ENCODE results near the gene TSPAN19.
A peak's percentile ranks its signal among the peaks of the same experiment; 100 is the strongest.
"Not testable (repeated sequence)": the region's sequence is repeated elsewhere in the genome, so short reads cannot be mapped to it uniquely, and the experiment has no call there.

Gene TSPAN19

DNA sequence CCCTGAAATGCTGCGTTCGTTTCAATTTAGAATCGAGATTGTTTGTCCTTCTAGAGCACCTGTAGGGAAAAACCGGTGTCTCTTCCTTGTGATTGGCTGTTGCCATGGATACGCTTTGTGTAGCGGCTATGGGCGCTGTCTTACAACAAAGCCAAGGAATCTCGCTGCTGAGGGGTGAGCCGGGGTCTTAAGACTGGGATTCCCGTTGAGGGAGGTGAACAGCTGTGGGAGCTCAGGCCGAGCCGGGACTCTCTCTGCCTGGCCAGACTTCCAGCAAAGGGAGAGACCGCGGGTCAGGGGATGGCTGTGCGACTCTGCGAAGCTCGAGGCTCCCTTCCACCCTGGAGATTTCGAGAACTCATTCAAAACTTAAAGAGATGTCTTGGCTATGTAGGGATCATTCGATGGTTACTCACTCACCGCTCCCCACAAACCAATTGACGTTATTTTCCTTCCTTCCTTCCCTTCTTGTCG lies at the start of gene TSPAN19, which contains the start of gene LRRIQ1:
Gene TSPAN19, minus strand, starts transcription at position 44 of the 474 bp plus-strand sequence. CDS start 6,331 bp downstream, outside the sequence.
Gene LRRIQ1, plus strand, starts transcription at position 118 of the 474 bp plus-strand sequence. CDS start 1,826 bp downstream, outside the sequence.
- no peak within 1 kb of the TSS for H3K27ac ChIP-seq
- peak within 1 kb of the TSS in 6 of 7 experiments; percentile 7 to 45 (median 30) for H3K4me3 ChIP-seq

DNA sequence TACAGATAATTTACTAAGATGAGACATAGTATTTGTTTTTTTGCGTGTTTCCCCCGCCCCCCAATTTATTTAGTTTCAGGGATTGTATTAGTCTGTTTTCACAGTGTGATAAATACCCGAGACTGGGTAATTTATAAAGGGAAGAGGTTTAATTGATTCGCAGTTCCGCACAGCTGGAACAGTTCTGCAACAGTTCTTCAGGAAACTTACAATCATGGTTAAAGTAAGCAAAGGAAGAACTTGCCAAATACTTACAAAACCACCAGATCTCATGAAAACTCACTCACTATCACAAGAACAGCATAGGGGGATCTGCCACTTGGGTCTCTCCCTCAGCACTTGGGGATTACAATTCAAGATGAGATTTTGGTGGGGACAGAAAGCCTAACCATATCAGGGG lies 49.0 kb upstream of the TSPAN19 start:
- no peak overlapping the region for H3K27ac ChIP-seq
- H3K4me3 ChIP-seq, result no peak overlapping the region

DNA sequence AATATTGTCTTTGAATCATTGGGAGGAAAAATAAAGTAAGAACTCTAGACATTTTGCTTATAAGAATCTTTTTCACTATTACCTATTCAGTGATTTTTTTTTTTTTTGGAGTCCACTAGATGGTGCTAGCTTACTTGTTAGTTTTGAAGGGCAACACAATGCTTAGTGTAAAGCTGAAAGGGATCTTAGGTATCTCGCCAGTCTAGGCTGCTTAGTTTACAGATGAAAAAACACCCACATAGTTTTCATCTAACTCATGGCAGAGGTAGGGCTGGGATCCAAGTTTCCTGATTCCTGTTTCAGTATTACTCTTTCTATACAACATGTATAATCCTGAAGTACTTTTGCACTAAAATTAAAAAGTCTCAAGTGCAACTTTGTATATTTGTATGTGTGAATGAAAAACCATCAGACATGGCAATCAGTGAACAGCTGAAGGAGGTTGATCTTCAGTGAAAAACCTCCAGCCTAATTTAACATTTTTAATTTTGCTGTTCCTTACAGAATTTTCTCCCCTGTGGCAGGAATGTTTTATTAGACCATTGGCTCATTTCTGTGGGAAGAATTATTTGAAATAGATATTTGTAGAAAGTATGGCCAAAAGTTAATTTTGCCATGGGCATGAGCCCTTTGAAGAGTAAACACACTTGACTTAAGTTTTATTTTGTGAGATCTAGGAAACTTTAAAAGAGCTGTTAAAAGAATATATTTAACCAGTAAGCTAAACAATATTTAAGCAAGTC lies 40.8 kb upstream of the TSPAN19 start:
- H3K27ac ChIP-seq, result no peak overlapping the region
- H3K4me3 ChIP-seq, result no peak overlapping the region

DNA sequence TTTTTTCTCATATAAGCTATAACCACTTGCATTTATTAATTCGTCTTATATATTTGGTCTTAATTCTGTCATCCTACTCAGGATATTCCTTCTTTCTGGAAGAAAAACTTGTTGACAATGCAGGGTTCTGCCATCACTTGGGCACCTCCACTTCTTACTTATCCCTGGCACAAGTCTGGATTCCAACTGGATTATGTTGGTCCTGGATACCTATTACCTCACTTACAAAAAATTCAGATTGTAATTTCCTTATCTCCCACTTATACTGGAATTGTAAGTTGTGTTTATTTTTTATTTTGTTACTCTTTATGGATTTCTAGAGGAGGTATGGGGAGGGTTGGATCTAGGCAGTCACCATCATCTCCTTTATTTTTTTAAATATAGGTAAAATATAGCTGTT lies 36.7 kb upstream of the TSPAN19 start:
- H3K4me3 ChIP-seq, result no peak overlapping the region
- no peak overlapping the region for H3K27ac ChIP-seq

DNA sequence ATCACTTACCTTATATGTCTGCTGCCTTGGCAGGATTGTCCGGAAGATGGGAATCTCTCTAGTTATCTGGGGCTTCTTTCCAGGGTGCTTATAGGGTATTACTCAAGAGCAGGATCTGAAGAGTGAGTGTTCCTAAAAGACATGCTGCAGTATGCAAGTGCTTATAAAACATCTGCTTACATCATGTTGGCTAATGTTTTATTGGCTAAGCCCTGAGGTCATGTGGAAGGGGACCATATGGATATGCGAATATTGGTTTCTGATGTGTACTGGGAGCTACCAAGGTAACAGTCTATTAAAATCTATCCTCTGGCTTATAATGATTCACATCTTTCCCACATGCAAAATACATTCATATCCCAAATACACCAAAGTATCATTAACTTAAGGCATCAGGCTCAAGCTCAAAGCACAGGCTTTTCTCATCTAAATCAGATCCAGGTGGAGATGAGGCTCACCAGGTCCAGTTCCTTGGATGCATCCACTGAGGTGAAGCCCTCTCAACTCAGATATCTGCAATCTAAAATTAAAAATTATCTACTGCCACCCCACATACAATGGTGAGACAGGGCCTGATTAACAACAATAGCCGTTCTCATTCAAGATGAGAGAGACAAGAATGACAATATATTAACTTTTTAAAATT lies 29.9 kb upstream of the TSPAN19 start:
- Histone ChIP-seq H3K4me3 (no peak overlapping the region), H3K27ac (no peak overlapping the region)

DNA sequence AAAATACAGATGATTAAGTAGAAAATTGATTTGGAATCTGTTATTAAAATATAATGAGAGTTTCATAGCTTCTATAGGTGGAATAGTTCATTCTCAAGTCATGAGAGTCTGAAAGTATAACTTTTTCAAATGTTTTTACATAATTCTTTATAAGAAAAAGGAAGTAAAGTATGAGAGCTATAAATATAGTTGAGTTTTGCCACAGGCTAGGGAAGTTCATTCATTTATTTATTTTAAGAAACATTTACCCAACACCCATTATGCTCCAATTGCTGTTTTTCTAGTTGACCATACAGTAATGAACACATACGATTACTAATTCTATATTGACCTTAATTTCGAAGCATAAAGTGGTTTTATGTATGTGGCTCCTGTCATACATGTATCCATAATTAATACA lies 24.8 kb upstream of the TSPAN19 start:
- Histone ChIP-seq H3K27ac (no peak overlapping the region), H3K4me3 (no peak overlapping the region)

DNA sequence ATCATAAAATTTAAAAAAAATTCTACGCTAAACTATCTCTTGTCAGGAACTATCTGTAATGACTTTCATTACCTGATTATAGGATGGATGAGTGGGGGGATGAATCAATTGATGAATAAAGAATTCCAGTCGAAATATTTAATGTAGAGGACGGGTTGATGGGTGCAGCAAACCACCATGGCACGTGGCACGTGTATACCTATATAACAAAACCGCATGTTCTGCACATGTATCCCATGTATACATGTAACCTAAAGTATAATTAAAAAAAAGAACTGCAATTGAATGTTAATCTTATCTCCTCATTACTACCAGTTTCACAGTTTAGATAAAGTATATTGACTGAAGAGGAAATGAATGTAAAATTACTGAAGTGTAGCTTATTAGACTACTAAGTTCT lies 23.5 kb upstream of the TSPAN19 start:
- Histone ChIP-seq H3K4me3 (no peak overlapping the region), H3K27ac (no peak overlapping the region)

DNA sequence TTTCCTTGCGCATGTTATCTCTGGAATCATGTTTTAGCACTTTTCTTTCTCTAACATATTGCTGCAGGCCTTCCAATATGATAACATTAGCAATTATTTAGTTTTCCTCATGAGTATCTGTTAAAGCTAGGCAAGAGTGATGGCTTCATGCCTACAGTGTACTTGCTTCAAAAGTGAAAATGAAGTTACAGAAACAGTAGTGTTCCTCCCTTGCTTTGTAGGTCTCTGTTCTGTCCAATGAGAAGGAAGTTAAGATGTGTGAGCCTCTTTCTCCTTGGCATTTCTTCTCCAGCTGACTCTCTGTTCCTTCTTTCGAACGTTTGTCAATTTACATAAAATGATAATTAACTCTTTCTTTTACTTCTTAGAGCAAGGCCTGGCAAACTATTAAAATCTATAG lies 22.3 kb upstream of the TSPAN19 start:
- Histone ChIP-seq H3K4me3 (no peak overlapping the region), H3K27ac (no peak overlapping the region)

DNA sequence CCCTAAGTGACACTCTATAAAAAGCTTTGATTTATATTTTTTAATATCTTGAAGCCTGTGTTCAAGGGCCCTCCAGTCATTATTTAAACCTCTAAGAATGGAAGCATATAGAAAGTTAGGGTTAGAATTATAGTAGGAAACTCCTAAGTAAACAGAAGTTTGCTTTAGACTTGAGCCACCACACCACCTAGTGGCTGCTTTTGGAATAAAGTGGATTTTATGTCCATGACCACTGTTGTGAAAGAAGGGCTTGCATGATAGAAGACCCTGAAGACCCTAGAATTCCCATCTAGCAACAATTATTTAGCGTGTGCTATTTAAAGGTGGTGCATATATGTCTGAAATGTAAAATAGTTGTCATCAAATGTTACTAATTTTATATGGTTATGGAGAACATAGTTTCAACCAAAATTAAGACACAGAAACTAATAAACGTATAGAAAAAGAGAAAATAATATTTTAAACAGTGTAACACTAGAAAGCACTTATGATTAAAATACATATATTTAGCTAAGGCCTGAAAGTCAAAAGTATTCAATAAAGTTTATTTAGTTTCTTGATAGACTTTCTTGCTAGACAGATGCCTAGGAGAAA lies 21.4 kb upstream of the TSPAN19 start:
- no peak overlapping the region for H3K4me3 ChIP-seq
- no peak overlapping the region for H3K27ac ChIP-seq

DNA sequence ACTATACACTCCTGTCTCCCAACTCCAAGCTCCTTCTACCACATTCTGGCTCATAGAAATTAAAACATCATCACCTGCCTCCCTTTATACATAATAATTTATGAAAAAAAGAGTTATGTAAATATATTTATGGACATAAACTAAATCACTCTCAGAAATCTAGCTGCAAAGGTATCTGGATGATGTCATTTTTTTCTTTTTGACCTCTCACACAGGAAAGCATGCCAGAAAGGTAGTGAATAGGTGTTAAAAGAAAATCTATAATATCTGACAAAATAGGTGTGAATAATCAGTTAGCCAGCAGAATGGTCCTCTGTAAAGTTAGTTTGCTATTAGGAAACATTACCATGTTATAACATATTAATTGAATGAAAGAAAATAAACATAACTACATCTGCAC lies 7.8 kb upstream of the TSPAN19 start:
- H3K4me3 ChIP-seq, result no peak overlapping the region
- H3K27ac ChIP-seq, result no peak overlapping the region

DNA sequence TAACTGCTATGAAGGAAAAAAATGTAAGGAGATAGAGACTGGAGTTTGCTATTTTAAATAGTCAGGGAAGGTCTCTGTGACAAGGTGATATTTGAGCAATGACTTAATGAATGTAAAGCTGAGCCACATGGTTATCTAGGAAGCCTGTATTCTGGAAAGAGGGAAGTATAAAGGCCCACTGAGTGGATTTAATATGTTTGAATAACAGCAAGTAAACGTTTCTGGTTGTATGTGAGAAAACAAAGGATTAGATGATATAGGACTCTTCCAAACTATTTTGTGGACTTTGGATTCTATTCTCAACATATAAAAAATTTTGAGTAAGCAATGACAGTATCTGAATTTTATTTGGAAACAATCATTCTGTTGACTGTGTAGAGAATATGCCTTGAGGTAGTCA lies 5.3 kb upstream of the TSPAN19 start:
- H3K27ac ChIP-seq, result no peak overlapping the region
- no peak overlapping the region for H3K4me3 ChIP-seq

DNA sequence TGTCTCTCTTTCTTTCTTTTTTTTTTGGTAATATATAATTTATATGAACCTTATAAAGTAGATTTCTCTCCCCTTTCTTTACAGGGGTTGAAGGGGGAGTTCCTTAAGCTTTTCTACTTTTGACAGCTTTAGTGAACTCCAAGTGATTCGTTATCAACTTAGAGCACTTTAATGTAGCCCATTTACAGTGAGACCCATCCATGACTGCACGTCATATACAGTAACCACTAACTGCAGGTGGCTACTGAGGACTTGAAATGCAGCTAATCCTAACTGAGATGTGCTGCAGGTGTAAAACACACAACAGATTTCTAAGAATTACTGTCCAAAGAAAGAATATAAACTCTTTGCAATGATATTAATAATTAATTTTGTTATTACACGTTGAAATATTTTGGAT lies 656 bp upstream of the TSPAN19 start:
- peak overlapping the region in 4 of 7 experiments; percentile 24 to 45 (median 35) for H3K4me3 ChIP-seq
- H3K27ac ChIP-seq, result no peak overlapping the region

DNA sequence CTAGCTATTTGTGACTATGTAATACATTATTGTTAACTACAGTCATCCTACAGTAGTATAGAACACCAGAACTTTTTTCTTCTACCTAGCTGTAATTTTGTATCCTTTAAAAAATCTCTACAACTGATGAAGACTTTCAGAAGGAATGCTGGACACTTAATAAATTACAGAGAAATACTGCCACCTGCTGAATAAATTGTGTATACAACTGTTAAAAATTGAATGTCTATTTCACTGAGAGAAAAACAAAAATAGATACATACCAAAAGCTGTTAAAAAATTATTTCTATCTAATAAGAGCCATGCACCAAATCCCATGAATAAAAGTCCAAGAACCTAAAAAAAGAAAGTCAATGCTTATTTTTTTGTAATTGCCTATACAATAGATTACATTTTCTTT lies 6.6 kb downstream of the TSPAN19 start:
- no peak overlapping the region for H3K27ac ChIP-seq

DNA sequence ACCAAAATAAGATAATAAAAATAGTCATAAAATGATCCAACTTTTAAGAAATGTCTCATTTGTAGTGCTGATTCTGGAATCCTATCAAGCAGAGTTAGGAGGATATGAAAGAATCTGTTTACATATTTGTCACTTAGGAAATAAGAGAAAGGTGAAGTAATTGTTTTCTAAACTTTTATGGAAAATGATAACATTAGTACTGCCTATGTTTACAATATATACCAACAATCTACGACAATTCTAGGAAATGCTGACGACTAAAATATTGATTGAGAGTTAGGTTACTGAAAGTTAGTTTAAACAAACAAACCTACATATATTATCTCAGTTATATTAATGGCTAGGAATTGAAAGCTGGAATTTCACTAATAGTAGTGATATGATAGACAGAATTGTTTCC lies 18.0 kb downstream of the TSPAN19 start:
- H3K27ac ChIP-seq, result no peak overlapping the region

More for the DNA sequence above, 6.6 kb downstream of the TSPAN19 start:
- no peak overlapping the region for H3K4me3 ChIP-seq

DNA sequence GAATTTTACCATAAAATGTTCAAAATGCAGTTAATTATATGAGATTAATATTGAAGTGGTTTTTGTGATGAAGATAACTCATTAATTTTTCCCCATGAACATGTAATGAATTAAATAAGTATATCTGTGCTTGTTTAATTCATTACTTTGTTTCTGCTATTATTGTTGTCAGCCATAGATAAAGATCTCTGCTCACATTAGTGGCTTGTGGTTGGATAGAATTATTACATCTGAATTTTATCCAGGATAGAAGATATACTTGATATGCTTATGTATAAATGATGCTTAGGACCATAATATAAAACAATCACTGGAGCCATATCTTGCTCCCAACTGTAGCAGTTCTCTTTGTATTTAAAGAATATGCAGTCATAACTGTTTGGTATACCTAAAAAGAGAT lies 18.5 kb downstream of the TSPAN19 start:
- Histone ChIP-seq H3K4me3 (no peak overlapping the region), H3K27ac (no peak overlapping the region)

More for the DNA sequence above, 18.0 kb downstream of the TSPAN19 start:
- no peak overlapping the region for H3K4me3 ChIP-seq

DNA sequence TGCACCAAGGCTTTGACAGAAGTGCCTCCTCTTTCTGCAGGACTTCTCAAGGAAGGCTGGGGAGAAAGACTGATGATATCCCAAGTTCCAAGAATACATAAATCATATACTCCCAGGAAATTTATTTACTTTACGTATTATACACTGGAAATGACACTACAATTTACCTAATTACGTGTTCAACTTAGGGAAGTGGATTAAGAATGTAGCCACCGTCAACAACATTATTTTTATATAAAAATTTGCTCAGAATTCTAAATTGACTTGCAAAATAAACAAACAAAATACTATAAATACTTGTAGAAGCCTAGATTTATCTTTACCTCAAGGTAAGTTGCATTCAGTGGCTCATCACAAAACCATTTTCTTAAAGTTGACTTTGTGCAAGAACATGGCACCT lies 18.9 kb downstream of the TSPAN19 start:
- no peak overlapping the region for H3K27ac ChIP-seq

DNA sequence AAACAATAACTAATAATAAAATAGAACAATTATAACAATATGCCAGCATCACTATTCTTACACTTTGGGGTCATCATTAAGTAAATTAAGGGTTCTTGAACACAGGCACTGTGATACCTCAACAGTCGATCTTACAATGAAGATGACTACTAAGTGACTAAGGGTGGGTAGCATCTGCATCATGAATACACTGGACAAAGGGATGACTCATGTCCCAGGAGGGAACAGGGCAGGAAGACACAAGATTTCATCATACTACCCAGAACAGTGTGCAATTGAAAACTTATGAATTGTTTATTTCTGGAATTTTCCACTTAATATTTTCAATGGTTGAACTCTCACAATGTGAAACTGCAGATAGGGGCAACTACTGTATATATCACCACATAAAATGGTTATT lies 19.7 kb downstream of the TSPAN19 start:
- Histone ChIP-seq H3K27ac (no peak overlapping the region), H3K4me3 (no peak overlapping the region)

More for the DNA sequence above, 18.9 kb downstream of the TSPAN19 start:
- no peak overlapping the region for H3K4me3 ChIP-seq

DNA sequence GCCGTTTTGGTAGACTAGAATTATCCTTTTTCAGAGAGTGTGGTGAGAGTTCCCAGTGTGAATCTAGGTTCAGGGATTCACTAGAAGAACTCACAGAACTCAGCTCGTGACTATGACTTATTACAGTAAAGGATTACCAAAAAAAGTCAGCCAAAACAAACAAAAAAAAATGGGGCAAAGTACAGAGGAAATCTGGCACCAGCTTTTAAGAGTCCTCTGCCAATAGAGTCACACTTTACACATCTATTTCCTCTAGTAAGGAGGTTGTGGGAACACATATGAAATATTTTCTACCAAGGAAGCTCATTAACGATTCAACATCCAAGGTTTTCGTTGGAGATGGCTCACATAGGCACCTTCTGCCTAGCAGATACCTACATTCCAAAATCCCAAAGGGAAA lies 28.2 kb downstream of the TSPAN19 start:
- no peak overlapping the region for H3K4me3 ChIP-seq
- no peak overlapping the region for H3K27ac ChIP-seq

DNA sequence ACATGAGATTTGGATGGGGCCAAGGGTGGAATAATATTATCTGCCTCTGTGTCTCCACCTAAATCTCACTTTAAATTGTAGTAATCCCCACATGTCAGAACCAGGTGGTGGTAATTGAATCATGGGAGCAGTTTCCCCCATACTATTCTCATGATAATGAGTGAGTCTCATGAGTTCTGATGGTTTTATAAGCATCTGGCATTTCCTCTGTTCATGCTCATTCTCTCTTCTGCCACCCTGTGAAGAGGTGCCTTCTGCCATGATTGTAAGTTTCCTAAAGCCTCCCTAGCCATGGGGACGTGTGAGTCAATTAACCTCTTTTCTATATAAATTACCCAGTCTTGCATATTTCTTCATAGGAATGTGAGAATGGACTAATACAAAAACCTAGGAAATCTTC lies 29.9 kb downstream of the TSPAN19 start:
- Histone ChIP-seq H3K27ac (no peak overlapping the region), H3K4me3 (no peak overlapping the region)

DNA sequence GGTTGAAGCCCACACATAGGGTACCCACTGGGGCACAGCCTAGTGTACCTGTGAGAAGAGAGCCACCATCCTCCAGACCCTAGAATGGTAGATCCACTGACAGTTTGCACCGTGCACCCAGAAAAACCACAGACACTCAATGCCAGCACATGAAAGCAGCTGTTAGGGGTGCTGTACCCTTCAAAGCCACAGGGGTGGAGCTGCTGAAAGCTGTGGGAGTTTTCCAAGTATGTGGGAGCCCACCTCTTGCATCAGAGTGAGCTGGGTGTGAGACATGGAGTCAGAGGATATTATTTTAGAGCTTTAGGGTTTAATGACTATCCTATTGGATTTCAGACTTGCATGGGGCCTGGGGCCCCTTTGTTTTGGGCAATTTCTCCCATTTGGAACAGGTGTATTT lies 30.5 kb downstream of the TSPAN19 start:
- Histone ChIP-seq H3K27ac (no peak overlapping the region), H3K4me3 (no peak overlapping the region)

DNA sequence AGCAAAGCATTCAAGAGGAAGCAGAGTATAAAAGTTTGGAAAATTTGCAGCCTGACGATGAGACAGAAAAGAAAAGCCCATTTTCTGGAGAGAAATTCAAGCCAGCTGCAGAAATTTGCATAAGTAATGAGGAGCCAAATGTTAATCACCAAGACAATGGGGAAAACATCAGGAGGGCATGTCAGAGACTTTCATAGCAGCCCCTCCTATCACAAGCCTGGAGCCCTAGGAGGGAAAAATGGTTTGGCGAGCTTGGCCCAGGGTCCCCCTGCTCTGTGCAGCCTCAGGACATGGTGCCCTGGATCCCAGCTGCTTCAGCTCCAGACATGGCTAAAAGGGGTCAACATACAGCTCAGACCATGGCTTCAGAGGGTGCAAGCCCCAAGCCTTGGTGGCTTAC lies 31.0 kb downstream of the TSPAN19 start:
- not testable (repeated sequence) for H3K4me3 ChIP-seq, H3K27ac ChIP-seq

All from skin epidermis (tissue), 12 donors.